22Rv1 (cell line): Measurements from ENCODE around the gene DCUN1D3.

Experiments used
- ZFX ChIP-seq: fragments of 450-650 bp; IDR thresholded peaks from 2 replicates; pipeline ENCODE4 v1.6.1; 2017; ENCODE audit warnings: antibody characterized with exemption, borderline replicate concordance
- TF ChIP-seq, protein P1 (sequence below): fragments of 450-650 bp; IDR thresholded peaks from 2 replicates; pipeline ENCODE4 v1.5.1; 2017; ENCODE audit warnings: mild to moderate bottlenecking

DNA sequence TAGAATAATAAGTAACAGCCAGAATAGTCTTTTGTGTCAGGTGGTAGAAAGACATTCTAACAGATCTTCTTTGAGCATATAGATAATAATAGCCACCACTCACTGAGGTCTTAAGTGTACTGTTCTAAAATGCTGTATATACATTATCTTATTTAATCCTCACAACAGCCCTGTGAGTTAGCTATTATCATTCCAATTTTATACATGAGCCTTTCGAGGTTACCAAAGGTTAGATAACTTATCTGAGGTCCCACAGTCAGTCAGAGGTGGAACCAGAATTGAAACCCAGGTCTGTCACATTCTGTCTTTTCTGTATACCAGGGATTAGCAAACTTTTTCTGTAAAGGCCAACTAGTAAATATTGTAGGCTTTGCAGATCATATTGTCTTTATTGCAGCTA, 70.6 kb downstream of the DCUN1D3 start:
- TF ChIP-seq, protein P1, sequence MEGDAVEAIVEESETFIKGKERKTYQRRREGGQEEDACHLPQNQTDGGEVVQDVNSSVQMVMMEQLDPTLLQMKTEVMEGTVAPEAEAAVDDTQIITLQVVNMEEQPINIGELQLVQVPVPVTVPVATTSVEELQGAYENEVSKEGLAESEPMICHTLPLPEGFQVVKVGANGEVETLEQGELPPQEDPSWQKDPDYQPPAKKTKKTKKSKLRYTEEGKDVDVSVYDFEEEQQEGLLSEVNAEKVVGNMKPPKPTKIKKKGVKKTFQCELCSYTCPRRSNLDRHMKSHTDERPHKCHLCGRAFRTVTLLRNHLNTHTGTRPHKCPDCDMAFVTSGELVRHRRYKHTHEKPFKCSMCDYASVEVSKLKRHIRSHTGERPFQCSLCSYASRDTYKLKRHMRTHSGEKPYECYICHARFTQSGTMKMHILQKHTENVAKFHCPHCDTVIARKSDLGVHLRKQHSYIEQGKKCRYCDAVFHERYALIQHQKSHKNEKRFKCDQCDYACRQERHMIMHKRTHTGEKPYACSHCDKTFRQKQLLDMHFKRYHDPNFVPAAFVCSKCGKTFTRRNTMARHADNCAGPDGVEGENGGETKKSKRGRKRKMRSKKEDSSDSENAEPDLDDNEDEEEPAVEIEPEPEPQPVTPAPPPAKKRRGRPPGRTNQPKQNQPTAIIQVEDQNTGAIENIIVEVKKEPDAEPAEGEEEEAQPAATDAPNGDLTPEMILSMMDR = no peak
- no peak for TF ChIP-seq ZFX
